ENCODE results near the gene ANTXR2.

Gene ANTXR2

DNA sequence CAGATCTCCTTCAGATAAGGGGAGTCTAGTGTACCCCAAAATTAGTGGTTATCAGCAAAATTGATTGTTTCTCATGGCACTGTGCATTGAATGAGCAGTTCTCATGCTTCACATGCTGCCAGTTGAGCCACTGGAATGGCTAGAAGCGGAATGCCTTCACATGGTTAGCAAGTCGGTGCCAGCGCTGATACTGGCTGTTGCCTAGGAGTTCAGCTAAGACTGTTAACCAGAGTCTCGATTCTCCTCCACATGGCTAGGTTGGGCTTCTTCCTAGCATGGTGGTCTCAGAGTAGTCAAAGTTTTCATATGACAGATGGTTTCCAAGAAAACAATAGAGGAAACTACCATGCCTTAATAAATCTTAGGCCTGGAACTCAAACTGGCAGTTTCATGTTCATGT is 12.2 kb downstream of the ANTXR2 start:
- Mint-ChIP-seq H3K27me3 (no peaks in the 10 kb centered on the region), H3K9me3 (no peaks in the 10 kb centered on the region), H3K4me1 (peaks cover 40% of the 10 kb centered on the region), H3K27ac (no peak overlapping the region), H3K36me3 (peaks cover 10% of the 10 kb centered on the region), H3K4me3 (no peak overlapping the region)

DNA sequence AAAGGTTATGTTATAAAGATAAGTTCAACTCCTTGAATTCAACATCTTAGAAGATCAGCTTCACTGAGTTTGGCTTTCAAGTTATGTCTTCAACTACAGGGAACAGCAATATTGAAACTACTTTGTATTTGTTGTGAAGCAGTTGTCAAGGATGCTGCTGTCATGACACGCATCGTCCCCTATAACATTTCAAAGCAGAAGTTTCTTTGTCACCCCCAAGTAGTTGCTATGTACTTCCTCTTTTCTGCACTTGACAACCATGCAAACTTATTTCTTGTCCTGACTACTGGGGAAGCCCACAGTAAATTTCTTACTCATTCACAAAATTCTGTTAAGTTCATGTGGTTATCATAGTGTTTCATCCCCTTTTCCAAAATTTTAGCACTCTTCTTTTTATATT is 14.3 kb downstream of the ANTXR2 start:
- Mint-ChIP-seq H3K27me3 (no peaks in the 10 kb centered on the region), H3K27ac (peak overlapping the region; percentile 95), H3K9me3 (no peaks in the 10 kb centered on the region), H3K36me3 (peaks cover 14% of the 10 kb centered on the region), H3K4me3 (peak overlapping the region; percentile 80), H3K4me1 (peaks cover 43% of the 10 kb centered on the region)

DNA sequence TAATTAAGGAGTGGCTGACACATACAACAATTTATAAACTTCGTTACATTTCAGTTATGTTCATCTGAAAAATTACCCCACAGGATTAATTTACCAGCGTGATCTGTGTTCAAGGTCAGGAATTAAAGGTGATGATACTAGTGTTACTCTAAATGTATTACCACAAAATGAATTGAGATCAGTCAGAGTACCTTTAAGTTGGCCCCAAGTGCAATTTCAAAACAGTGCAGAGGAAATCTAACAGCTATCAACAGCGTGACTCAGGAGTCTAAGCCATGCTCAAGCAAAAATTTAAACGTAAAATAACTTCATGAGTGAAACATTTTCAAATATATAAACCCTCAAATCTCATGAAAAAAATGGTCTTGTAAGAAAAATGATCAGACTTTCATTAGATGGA is 18.7 kb downstream of the ANTXR2 start:
- H3K27ac Mint-ChIP-seq: no peak overlapping the region
- no peak overlapping the region for H3K4me3 Mint-ChIP-seq
- H3K36me3 Mint-ChIP-seq: peaks cover 36% of the 10 kb centered on the region
- H3K27me3 Mint-ChIP-seq: no peaks in the 10 kb centered on the region
- no peaks in the 10 kb centered on the region for H3K9me3 Mint-ChIP-seq
- peaks cover 35% of the 10 kb centered on the region for H3K4me1 Mint-ChIP-seq

DNA sequence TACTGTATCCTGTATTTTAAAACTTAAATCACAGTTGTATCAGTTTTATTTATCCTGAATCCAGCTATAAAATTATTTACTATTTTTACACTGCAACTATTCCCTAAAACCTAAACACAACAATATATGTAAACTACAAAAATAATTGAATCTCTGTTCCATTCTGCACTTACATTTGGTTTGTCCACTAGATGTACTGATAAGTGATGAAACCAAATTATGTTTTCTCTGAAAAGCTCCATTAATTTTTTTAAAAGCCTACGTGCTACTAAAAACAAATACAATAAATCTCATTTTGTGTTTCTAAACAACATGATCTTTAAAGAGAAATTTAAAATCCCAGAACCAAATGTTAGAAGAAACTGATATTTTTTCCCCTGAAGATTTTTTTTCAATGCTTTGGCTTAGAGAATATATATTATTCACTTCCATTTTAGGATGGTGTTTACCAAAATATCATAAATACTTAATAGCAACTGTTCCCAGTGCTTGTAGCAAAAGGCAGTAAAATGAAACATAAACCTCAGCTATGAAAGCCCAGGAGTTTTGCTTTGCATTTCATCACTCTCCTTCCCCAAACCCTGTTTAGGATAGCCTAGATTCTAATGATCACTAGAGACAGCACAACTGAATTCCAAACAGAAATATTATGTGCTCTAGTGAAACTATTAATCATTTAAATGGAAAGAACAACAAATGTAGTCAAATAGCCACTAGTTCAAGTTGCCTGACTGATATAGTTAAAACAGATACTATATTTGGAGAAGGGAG is 19.7 kb downstream of the ANTXR2 start:
- Mint-ChIP-seq H3K27me3 (no peaks in the 10 kb centered on the region), H3K27ac (no peak overlapping the region), H3K4me3 (no peak overlapping the region), H3K9me3 (no peaks in the 10 kb centered on the region), H3K4me1 (peaks cover 28% of the 10 kb centered on the region), H3K36me3 (peaks cover 40% of the 10 kb centered on the region)

DNA sequence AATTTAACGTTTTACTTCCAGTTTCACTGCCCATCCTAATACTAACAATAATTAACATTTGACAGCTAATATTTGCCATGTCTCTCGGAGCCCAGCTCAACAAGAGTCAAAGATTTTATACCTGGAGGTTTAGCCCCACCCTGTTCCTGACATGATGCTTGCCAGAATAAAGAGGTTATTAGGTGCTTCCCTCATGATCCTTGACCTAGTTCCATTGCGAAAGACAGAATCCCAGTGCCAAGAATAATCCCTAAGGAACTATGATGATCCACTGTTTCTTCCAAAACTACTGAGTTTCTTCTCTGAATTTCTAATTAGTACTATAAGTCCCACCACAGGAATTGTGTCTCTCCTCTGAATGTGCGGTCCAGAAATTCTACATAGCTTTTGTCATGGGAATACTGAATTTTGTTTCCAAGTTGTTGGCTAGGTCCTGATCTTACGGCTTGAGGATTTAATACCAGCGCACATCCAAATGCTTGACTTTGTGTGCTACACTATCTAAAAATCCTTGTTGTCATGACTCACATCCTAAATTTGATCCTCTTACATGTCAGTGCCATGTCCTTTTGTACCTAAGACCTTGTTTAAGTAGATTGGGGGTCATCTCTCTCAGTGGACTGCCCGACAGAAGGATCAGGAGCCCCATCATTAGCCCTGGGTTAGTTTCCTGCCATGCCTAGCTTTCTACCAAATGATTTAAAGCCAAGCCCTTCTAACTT is 23.1 kb downstream of the ANTXR2 start:
- no peaks in the 10 kb centered on the region for H3K9me3 Mint-ChIP-seq
- H3K36me3 Mint-ChIP-seq: peaks cover 39% of the 10 kb centered on the region
- H3K4me3 Mint-ChIP-seq: no peak overlapping the region
- H3K4me1 Mint-ChIP-seq: peaks cover 14% of the 10 kb centered on the region
- no peak overlapping the region for H3K27ac Mint-ChIP-seq
- H3K27me3 Mint-ChIP-seq: no peaks in the 10 kb centered on the region

DNA sequence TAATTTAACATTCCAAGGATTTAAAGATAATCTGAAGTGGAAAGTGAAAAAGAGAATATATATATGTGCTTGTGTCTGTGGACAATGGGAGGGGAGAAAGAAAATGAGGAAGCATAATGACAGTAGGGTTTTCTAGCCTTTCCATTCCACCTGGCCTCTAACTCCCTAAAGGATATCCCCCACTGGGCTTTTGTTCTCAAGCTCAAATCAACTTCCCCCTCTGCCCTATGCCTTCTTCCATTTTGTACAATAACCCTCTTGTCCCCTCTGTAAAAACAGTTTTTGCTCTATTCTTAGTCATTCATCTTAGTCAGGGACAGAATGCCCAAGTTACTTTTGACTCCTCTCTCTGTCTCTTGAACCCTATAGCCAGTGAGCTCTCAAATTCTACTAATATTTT is 23.6 kb downstream of the ANTXR2 start:
- Mint-ChIP-seq H3K9me3 (no peaks in the 10 kb centered on the region), H3K27me3 (no peaks in the 10 kb centered on the region)

DNA sequence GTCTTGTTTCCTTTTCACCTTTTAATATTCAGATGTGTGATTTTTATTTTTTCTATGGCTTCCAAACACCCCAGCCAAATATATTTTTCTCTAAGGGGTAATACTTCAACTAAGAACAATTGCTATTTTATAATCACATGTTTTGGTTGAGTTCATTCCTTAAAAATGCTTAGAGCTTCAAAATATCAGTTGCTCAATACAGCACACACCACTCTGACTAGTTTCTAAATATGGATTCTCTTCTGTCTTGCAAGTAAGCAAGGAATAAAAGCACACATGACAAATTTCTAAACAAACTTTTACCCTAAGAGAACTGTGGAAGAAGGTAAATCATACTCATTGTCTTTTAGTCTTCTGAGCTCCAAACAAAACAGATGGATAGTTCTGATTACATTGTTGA is 27.2 kb downstream of the ANTXR2 start:
- Mint-ChIP-seq H3K9me3 (no peaks in the 10 kb centered on the region), H3K36me3 (peaks cover 26% of the 10 kb centered on the region)

More for the DNA sequence above, 23.6 kb downstream of the ANTXR2 start:
- Mint-ChIP-seq H3K27ac (no peak overlapping the region), H3K4me1 (peaks cover 12% of the 10 kb centered on the region), H3K4me3 (no peak overlapping the region), H3K36me3 (peaks cover 38% of the 10 kb centered on the region)

DNA sequence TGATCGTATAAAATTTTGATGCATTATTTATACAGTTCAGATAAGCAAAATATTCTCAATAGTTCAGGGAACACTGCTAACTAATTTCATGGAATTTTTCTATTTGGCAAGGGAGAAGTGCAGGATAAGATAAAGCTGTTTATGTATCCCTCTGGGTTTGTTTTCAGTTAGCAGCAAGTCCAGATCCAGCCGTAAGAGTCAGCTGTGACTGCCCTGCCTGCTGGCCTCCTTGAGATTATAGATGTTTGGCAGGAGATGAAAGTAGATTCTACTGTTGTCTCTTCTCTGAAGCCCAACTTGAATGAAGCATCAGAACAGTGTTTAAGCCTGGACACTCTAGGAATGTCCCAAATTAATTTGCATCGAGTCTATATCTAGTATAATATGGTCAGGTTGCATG is 29.5 kb downstream of the ANTXR2 start:
- peaks cover 22% of the 10 kb centered on the region for H3K36me3 Mint-ChIP-seq
- no peak overlapping the region for H3K27ac Mint-ChIP-seq
- H3K4me1 Mint-ChIP-seq: no peaks in the 10 kb centered on the region
- no peaks in the 10 kb centered on the region for H3K27me3 Mint-ChIP-seq
- no peak overlapping the region for H3K4me3 Mint-ChIP-seq
- H3K9me3 Mint-ChIP-seq: no peaks in the 10 kb centered on the region

More for the DNA sequence above, 27.2 kb downstream of the ANTXR2 start:
- Mint-ChIP-seq H3K4me3 (no peak overlapping the region), H3K27ac (peak overlapping the region; percentile 17), H3K27me3 (no peaks in the 10 kb centered on the region), H3K4me1 (peaks cover 8% of the 10 kb centered on the region)

DNA sequence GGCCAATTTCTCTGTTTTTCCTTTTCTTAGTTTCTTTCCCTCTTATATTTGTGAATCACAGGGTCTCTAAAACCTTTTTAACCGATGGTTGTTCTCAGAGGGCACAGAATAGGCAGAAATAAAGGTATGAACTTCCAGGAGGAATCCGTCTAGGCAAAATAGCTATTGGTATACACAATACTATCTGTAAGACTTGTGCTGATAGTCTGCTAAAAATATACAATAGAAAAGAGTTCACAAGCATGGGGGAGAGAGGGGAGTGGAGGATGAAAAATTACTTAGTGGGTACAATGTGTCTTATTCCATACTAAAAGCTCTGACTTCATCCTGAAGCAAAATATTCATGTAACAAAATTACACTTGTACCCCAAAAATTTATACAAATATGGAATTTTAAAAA is 30.2 kb downstream of the ANTXR2 start:
- Mint-ChIP-seq H3K4me3 (no peak overlapping the region), H3K4me1 (peaks cover 3% of the 10 kb centered on the region), H3K9me3 (no peaks in the 10 kb centered on the region), H3K27ac (no peak overlapping the region), H3K27me3 (no peaks in the 10 kb centered on the region), H3K36me3 (peaks cover 22% of the 10 kb centered on the region)

DNA sequence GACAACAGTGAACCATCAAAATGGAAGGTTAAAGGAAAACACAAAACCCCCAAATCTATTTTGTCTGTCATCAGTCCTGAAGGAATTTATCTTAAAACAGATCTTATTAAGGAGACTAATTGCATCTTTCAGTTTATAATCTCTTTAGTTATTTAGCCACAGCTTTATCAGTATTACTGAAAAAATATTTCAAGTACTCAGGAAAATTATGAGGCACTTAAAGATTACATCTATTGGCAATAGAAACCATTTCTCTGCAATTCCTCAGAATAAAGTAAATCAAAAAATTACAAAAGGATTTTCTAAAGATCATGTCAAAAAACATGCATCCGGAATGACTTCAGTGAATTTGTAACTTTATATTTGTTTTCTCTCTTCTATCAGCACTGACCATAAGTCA is 35.2 kb downstream of the ANTXR2 start:
- Mint-ChIP-seq H3K4me3 (no peak overlapping the region), H3K4me1 (peaks cover 17% of the 10 kb centered on the region), H3K9me3 (no peaks in the 10 kb centered on the region), H3K27me3 (no peaks in the 10 kb centered on the region), H3K27ac (no peak overlapping the region), H3K36me3 (peaks cover 18% of the 10 kb centered on the region)

DNA sequence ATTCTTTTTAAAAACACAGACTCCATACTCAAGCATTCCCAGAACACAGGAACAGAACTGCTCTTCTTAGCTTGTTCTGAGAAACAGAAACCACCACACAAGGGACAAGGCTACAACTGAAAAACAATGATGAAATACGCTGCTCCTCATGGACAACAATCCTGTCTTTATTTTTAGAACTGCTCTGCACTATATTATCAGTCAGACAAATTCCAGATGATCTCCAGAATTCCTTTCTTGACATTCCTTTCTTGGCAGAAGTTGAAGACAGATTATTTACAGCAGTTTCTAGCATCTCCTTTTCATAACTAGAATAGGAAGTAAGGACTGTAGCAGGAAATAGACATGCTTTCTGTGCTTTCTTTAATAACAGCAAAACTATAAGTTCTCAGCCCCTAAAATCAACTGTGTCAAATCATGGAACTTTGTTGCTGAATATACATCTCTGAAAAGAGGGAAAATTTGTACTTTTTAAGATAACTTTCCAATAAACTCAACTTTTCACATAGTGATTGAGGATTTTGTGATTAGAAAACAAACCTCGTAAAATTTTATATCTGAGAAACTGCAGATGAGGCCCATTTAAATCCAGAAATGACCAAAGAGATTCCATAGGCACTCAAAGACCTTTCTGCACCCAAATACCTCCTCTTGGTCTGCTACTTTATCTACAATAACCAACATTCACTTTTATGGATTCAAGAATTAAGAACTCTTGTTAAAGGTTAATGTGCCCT is 35.9 kb downstream of the ANTXR2 start:
- Mint-ChIP-seq H3K4me1 (peaks cover 17% of the 10 kb centered on the region), H3K27me3 (no peaks in the 10 kb centered on the region), H3K4me3 (peak overlapping the region; percentile 37), H3K27ac (peak overlapping the region; percentile 39), H3K9me3 (no peaks in the 10 kb centered on the region), H3K36me3 (peaks cover 17% of the 10 kb centered on the region)

DNA sequence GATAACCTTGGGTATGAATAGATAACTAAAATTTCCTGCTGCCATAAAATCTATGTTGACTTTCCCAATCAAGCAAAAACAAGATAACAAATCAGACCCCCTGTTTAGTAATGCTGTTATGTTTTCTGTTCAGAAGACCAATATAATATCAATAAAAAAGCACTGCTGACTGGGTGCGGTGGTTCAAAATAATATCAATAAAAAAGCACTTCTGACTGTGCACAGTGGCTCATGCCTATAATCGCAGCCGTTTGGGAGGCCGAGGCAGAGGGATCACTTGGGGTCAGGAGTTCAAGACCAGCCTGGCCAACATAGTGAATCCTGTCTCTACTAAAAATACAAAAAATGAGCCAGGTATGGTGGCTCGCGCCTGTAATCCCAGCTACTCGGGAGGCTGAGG is 36.7 kb downstream of the ANTXR2 start:
- no peak overlapping the region for H3K4me3 Mint-ChIP-seq
- no peak overlapping the region for H3K27ac Mint-ChIP-seq
- no peaks in the 10 kb centered on the region for H3K9me3 Mint-ChIP-seq
- H3K27me3 Mint-ChIP-seq: no peaks in the 10 kb centered on the region
- H3K36me3 Mint-ChIP-seq: peaks cover 14% of the 10 kb centered on the region
- H3K4me1 Mint-ChIP-seq: peaks cover 17% of the 10 kb centered on the region

DNA sequence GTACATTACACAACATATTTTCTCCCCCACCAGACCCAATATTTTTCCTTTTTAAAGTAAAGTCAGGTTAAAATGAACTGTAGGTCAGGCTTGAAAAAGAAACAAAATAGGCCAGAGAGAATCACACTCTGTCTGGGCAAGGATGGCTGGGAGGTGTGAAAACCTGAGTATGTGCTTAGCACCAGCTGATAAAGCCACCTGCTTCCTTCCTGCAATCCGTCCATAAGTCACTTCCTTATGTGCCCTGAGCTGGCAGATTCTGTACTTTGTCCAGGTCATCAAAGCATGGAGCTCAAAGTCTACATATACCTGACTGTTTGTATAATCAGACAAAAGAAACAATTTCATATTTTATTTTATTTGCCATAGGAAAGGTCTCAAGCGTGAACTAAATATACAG is 37.7 kb downstream of the ANTXR2 start:
- Mint-ChIP-seq H3K36me3 (peaks cover 14% of the 10 kb centered on the region), H3K27ac (no peak overlapping the region), H3K4me1 (peaks cover 17% of the 10 kb centered on the region), H3K27me3 (no peaks in the 10 kb centered on the region), H3K4me3 (no peak overlapping the region), H3K9me3 (no peaks in the 10 kb centered on the region)

DNA sequence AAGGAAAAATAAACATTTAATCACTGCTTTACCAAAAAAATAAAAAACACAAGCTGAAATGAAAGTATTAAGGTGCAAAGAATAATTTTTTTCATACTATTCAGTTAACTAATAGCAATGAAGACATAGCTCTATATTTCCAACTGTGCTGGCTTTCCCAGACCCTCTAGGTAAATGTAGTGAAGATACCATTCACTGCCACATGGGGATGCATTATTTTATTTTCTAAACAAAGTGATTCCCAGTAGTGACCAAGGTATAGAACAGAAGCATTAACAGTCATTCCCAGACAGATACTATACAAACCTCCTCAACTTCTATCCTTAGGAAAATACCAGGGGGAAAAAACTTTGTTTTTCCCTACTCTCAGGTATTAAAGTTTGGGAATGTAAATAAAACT is 39.4 kb downstream of the ANTXR2 start:
- no peaks in the 10 kb centered on the region for H3K27me3 Mint-ChIP-seq
- no peak overlapping the region for H3K27ac Mint-ChIP-seq
- no peak overlapping the region for H3K4me3 Mint-ChIP-seq
- peaks cover 17% of the 10 kb centered on the region for H3K4me1 Mint-ChIP-seq
- no peaks in the 10 kb centered on the region for H3K9me3 Mint-ChIP-seq
- H3K36me3 Mint-ChIP-seq: peaks cover 9% of the 10 kb centered on the region

DNA sequence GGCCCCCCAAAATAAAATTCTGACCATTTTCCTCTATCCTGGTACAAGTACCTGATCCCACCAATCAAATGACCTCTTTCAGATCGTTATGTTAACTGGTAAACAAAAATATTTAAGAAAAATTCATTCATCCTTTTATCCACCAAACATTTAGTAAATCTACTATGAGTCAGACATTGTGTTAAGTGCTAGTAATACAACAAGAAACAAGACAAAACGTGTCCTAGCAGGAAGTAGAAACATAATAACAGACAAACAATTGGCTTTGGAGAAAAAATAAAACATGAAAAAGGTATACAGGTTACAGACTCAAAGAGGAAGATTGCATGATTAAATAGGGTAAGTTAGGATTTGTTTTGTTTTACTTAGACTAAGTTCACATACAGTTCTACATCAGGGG is 43.7 kb downstream of the ANTXR2 start:
- Mint-ChIP-seq H3K27me3 (no peaks in the 10 kb centered on the region), H3K27ac (no peak overlapping the region), H3K36me3 (peaks cover 11% of the 10 kb centered on the region), H3K4me3 (no peak overlapping the region), H3K9me3 (no peaks in the 10 kb centered on the region), H3K4me1 (no peaks in the 10 kb centered on the region)

DNA sequence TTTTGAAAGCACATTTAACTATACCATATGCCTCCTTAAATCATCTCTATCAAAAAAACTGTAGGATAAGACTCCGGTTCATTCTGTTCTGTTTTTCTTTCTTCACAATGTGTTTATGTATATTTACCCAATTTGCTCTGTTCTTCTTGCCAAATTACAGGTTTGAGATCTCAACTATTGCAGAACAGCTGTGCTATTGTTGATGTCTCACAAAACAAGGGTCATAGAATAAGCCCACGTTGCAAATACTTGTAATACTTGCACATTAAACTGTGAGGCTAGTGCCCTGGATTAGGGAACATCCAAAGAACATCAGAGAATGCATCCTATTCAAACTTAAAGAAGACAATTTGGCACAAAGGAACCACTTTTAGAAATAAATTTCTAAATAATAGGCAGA is 45.4 kb downstream of the ANTXR2 start:
- no peaks in the 10 kb centered on the region for H3K27me3 Mint-ChIP-seq
- no peak overlapping the region for H3K27ac Mint-ChIP-seq
- no peaks in the 10 kb centered on the region for H3K9me3 Mint-ChIP-seq
- H3K36me3 Mint-ChIP-seq: peaks cover 13% of the 10 kb centered on the region
- H3K4me1 Mint-ChIP-seq: no peaks in the 10 kb centered on the region
- no peak overlapping the region for H3K4me3 Mint-ChIP-seq
